Stimulated activated CD4-positive, alpha-beta T cell treated with anti-CD3 and anti-CD28 coated beads, TNF-alpha, amount 100 ng/mL, for 24 hours (primary cell): ENCODE measurements around the gene BMPER.

Source experiments
- DNase-seq, 3 experiments: peaks; one replicate each; pipeline ENCODE4 v3.0.0-alpha.2; 2020; ENCODE audit warnings: low read depth in 3 of 3

Gene BMPER

GRCh38 chr7:33968591-33968990 is 63.3 kb downstream of the BMPER start:
- no peak for DNase-seq

- no peak for DNase-seq
Observed at GRCh38 chr7:33970536-33970935, 65.2 kb downstream of the BMPER start.

- DNase-seq: no peak
Observed at GRCh38 chr7:33971106-33971505, 65.8 kb downstream of the BMPER start.

- no peak for DNase-seq
Observed at GRCh38 chr7:33973231-33974015, 68.1 kb downstream of the BMPER start.

GRCh38 chr7:33979300-33979806 is 74.0 kb downstream of the BMPER start:
- DNase-seq: no peak

- no peak for DNase-seq
Observed at GRCh38 chr7:33979807-33980355, 74.5 kb downstream of the BMPER start.

GRCh38 chr7:33981226-33981625 is 75.9 kb downstream of the BMPER start:
- DNase-seq: no peak

GRCh38 chr7:33981671-33982424 is 76.5 kb downstream of the BMPER start:
- DNase-seq: no peak

- DNase-seq: no peak
Observed at GRCh38 chr7:33982425-33982786, 77.1 kb downstream of the BMPER start.

GRCh38 chr7:33986451-33986850 is 81.1 kb downstream of the BMPER start:
- no peak for DNase-seq

- no peak for DNase-seq
Observed at GRCh38 chr7:33986951-33987947, 81.9 kb downstream of the BMPER start.

GRCh38 chr7:33996899-33997298 is 91.6 kb downstream of the BMPER start:
- no peak for DNase-seq

GRCh38 chr7:33998476-33998875 is 93.1 kb downstream of the BMPER start:
- no peak for DNase-seq

GRCh38 chr7:34011017-34011695 is 105.8 kb downstream of the BMPER start:
- no peak for DNase-seq

GRCh38 chr7:34011696-34012095 is 106.4 kb downstream of the BMPER start:
- no peak for DNase-seq

- DNase-seq: no peak
Observed at GRCh38 chr7:34013421-34013820, 108.1 kb downstream of the BMPER start.

- no peak for DNase-seq
Observed at GRCh38 chr7:34015651-34016050, 110.3 kb downstream of the BMPER start.

GRCh38 chr7:34016876-34017275 is 111.5 kb downstream of the BMPER start:
- DNase-seq: no peak

- DNase-seq: no peak
Observed at GRCh38 chr7:34019301-34019790, 114.0 kb downstream of the BMPER start.

- no peak for DNase-seq
Observed at GRCh38 chr7:34022626-34023025, 117.3 kb downstream of the BMPER start.

- DNase-seq: no peak
Observed at GRCh38 chr7:34025600-34025999, 120.3 kb downstream of the BMPER start.
